HL-60 (cell line): ENCODE measurements around the gene CNTROB.

ENCODE experiments used
- REST ChIP-seq: IDR thresholded peaks from 2 replicates; pipeline ENCODE4 v1.6.1; 2012; ENCODE audit warnings: low read depth; ENCODE audit not compliant: insufficient replicate concordance
- SPI1 ChIP-seq: IDR thresholded peaks from 2 replicates; pipeline ENCODE4 v1.6.1; 2012; ENCODE audit warnings: low read depth, mild to moderate bottlenecking, borderline replicate concordance

GRCh38 chr17:7931709-7932482 is at the start of gene CNTROB, which contains the start of gene TRAPPC1:
- TF ChIP-seq REST (no peak), SPI1 (no peak; the same call in 1 of the 2 replicates)
